NCI-H2081 treated with DMSO at 0.1 percent for 48 hours (cell line): ENCODE data around the gene HIF3A.

ENCODE experiments used
- DNase-seq: peaks from one replicate; lab custom pipeline; 2025; lab: John Stamatoyannopoulos, UW

Gene HIF3A

DNA sequence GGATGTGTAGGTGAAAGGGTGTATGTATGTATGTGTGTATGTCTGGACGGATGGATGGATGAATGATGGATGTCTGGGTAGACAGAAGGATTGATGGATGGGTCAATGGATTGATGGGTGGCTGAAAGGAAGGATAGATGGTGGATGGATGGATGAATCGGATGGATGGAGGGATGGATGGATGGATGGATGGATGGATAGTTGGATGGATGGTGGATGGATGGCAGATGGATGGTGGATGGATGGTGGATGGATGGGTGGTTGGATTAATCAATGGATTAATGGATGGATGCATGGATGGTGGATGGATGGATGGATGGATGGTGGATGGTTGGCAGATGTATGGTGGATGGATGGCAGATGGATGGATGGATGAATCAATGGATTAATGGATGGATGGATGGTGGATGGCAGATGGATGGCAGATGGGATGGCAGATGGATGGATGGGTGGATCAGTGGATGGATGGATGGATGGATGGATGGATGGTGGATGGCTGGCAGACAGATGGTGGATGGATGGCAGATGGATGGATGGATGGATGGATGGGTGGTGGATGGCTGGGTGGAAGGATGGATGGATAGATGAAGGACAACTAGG lies 33.6 kb downstream of the HIF3A start:
- no peak for DNase-seq

DNA sequence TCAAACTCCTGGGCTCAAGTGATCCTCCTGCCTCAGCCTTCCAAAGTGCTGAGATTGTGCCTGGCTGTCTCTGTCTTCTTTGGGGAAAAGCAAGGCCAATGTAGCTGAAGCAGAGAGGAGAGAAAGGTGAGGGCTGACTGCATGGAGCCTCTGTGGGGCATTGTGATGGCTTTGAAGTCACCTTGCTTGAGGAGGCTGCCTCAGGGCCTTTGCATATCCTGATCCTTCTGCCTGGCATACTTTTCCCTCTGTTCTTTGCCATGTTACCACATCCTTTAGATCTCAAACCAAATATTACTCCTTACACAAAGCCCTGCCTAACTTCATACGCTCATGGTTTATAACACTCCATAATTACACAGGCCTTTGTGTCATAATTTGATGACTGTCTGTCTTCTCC lies 40.6 kb downstream of the HIF3A start:
- DNase-seq, result no peak

DNA sequence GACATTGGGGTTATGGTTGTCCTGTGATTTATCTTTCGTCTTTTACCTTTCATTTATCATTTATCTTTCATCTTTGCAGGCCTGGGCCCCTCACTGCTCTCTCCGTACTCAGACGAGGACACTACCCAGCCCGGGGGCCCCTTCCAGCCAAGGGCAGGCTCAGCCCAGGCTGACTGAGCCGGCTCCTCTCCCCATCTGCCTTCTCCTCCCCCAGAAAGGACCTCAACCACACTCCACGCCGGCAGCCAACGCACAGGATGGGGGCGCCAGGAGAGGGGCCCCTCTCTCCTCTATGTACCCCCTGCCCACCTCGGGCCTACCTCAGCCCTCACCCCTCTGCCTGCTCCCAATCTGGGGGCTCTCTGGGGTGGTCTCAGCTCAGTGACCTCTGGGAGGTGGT lies 42.6 kb downstream of the HIF3A start:
- DNase-seq, result no peak

DNA sequence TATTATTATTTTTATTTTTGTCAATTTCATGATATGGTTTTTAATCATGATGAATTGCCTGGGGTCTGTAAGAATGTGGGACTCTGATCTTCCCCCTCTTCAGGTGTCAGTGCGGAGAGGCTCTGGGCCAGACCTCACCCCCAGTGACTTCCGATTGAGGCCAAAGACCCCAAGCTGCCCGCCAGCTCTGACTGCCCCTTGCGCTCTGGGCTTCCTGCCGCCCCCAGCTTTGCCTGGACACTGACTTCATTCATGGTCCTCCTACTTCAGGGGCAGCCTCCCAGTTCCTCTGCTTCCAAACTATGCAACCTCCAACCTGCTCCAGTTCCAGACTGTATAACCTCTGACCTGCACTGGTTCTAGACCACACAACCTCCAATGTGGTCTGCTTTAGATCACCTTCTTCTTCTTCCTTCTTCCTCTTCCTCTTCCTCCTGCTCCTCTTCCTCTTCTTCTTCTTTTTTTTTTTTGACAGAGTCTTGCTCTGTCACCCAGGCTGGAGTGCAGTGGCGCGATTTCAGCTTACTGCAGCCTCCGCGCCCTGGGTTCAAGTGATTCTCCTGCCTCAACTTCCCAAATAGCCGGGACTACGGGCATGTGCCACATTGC lies 43.3 kb downstream of the HIF3A start:
- DNase-seq, result no peak

DNA sequence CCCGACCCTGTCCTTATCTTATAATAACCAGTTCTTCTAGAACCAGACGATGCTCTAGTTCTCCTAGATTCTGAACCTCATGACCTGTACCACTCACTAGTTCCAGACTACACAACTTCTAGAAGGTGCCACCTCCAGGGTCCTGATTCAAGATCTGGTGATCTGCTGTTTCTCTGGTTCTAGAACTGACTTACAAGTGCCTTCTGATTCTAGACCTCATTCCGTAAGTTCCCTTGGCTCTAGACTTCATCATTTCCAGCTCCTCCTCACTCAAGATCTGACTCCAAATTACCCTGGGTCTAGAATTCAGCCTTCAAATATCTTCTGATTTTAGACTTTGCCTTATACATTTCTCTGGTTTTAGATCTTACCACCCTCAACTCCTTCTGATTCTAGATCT lies 45.1 kb downstream of the HIF3A start:
- no peak for DNase-seq

DNA sequence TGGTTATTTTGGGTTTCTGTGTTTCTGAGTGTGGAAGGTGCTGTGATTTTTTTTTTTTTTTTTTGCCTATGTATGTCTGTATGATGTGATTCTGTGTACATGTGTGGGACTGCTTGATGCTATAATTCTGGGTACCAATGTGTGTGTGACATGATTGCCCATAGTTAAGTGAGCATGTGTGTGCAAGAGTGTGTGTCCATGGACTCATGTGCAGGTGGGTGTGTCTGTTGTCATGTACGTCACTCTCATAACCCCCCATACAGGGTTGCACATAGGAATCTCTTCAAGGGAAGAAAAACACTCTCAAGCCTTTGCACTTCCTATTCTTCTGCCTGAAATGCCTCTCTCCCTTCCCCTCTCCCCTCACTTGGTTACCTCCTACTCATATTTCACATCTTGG lies 47.5 kb downstream of the HIF3A start:
- no peak for DNase-seq

DNA sequence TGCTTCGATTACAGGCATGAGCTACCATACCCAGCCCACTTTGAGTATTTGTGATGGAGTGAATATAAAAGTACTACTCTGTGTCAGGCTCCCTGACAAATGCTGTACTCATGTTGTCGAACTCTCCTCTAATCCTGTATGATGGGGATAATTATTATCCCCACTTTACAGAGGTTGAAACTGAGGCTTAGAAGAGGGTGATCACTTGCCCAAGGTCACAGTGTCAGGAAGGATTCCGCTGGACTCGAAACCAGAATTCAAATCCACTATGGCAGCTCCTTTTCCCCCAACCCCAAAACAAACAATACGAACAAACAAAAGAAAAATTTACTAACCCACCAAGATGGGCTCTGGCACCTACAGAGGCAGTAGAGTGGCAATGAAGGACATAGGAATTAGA lies 48.3 kb downstream of the HIF3A start:
- DNase-seq, result no peak

DNA sequence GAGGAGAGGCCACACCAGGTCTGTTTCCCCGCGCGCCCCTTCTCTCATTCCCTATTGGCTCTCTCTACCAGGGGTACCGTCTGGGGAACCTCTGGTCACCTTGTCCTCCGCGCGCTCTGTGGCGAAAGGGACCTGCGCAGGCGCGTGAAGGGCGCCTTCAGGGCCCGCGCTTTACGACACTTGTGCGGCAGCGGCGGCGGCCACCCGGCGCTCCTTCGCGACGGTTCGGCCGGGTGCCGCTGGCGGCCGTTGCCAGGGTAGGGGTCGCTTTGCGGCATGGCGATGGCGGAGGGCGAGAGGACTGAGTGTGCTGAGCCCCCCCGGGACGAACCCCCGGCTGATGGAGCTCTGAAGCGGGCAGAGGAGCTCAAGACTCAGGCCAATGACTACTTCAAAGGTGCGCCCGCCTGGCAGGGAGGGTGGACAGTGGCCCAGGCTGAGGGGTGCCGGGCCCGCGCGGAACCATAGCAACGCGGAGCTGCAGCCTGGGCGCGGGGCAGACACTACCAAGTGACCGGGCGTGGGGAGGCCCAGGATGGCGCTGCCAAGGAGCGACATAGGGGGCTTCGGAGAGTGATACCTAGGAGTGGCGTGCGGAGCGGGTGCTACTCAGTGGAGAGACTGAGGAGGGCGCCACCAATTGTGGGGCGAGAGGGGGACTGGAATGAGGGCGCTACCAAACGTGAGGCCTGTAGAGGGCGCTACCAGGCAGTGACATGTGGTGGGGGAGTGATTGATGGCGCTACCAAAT lies 50.2 kb downstream of the HIF3A start, which contains the start of gene PPP5C:
Gene PPP5C, plus strand, starts transcription at position 267 of the 751 bp plus-strand sequence. Its CDS starts 10 bp downstream, at position 277.
- DNase-seq, result peak; percentile 78

DNA sequence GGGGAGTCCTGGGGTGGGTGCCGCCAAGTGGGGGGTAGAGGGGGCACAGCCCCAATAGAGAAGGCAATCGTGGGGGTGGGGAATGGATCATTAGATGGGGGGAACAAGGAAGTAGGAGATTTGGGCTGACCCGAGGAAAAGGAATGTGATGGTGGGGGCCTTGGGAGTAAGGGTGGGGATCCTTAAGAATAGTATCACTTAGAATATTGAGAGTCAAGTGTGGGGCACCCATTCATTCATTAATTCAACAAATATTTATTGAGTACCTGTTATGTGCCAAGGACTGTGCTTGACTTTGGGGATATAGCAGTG lies 50.7 kb downstream of the HIF3A start:
- no peak for DNase-seq

DNA sequence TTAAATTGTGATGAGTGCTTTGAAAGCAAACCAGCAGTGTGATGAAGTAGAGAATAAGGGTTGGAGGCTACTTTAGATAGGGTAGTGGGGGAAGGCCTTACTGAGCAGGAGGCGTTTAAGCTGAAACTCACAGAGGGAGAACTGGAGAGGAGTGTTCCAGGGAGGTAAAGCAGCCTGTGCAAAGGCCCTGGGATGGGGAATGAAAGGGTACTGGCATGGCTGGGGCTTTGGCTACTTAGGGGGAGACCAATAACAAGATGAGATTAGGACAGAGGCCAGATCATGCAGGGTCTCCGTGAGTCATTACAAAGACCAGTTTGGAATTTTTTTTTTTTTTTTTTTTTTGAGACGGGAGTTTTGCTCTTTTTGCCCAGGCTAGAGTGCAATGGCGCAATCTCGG lies 51.1 kb downstream of the HIF3A start:
- DNase-seq, result no peak

DNA sequence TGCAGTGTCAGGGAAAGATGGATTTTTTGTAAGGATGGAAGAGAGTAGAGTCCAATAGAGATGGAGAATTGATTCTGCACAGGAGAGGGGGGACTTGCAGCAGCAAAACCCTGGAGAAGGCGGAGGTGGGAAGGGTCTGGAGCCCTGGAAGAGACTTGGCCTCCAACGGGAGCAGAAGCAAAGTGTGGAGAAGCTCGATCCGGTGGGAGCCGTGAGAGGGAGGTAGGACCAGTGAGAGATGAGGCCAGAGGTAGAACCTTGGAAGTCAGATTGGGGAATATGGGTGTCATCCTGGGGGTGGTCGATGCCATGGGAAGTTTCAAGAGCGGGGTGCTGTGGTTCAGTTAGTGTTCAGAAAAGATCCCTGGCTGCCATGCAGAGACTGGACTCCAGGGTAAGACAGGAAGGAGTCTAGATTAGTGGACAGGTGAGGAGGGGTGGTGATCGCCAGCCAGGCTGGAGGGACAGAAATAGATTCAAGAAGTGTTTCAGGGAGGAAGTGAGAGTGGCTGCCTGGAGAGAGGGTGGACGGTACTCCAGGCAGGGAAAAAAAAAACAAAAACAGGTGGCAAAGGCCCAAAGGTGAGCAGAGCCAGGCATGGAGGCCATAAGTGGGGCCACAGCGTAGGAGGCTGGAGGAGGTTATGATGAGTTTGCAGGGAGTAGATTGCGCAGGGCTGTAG lies 52.6 kb downstream of the HIF3A start:
- no peak for DNase-seq

DNA sequence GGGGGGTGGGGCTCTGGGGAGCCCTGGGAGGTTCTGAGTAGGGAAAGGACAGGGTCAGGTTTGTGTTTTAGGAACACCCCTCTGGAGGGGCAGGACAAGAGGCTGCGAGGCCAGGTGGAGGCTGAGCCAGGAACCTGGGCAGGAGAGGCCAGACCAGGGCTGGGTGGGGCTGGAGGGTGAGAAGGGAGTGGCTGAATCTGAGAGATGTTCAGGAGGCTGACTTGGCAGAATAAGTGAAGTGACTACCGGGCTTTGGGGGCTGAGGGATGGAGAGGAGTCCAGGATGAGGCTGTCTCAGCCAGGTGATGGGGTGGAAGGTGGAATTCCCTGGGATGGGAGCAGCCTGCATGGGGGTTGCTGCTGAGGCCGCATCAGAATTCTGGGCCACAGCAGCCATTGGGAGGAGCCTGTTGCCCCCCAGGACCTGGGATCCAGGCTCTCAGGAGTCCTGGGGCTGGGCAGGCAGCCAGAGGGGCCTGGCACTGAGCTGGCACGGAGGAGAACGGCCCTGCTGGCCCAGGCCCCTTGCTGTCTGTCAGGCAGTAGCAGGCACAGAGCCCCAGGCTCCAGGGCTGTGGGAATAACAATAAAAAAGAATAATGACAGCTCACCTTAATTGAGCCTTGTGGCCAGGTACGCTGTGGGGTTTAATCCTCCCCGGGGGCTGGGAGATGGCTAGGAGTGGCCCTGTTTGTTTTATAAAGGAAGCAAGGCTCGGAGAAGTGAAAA lies 53.4 kb downstream of the HIF3A start:
- peak; percentile 34 for DNase-seq

DNA sequence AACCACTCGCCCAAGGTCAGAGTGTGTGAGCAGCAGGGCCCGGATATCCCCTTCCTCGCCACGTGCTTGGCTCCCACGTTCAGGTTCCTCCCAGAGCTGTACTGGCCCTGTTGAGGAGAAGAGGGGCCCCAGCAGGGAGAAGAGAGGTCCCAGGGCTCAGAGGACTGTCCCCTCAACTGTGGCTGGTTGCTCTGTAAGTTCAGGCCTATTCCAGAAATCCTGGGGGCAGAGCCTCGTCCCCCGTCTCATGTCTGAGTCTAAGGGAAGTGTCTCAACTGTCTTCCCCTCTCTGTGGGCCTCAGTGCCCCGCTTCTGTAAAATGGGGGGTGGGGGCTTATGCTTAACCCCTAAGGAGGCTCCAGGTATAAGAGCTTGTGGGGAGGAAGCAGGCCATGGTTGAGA lies 53.9 kb downstream of the HIF3A start:
- no peak for DNase-seq

DNA sequence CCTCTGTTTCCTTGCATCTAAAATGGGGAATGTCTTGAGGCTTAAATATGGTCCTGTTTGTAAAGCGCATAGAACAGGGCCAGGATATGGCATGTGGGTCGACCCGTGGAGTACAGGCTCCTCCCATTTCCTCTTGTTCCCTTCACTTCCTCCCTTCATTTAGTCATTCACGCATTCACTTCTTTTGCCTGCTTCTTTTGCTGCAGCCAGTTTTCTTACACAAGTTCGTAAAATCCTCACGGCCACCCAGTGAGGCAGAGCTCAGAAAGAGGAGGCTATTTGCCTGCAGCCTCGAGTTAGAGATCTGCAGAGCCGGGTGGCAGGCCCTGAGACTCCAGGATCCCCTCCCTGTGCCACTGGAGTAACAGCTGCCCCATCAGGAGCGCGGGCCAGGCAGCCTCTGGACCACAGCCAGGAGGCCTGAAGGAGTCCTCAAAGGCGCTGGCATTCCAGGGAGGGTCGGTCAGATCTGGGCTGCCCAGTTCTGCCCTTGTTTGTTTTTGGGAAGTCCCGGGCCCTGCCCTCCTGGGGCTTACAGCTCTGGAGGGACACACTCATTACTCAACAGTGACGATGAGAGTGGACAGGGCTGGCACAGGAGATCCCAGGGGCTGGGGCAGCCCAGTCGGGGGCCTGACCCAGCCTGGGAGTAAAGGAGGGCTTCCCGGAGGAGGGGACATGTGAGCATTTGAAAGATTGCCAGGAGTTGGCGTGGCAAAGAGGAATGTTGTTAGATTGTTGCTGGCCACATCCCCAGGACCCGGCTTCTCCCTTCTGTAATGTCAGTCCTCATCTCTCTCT lies 54.6 kb downstream of the HIF3A start:
- no peak for DNase-seq

DNA sequence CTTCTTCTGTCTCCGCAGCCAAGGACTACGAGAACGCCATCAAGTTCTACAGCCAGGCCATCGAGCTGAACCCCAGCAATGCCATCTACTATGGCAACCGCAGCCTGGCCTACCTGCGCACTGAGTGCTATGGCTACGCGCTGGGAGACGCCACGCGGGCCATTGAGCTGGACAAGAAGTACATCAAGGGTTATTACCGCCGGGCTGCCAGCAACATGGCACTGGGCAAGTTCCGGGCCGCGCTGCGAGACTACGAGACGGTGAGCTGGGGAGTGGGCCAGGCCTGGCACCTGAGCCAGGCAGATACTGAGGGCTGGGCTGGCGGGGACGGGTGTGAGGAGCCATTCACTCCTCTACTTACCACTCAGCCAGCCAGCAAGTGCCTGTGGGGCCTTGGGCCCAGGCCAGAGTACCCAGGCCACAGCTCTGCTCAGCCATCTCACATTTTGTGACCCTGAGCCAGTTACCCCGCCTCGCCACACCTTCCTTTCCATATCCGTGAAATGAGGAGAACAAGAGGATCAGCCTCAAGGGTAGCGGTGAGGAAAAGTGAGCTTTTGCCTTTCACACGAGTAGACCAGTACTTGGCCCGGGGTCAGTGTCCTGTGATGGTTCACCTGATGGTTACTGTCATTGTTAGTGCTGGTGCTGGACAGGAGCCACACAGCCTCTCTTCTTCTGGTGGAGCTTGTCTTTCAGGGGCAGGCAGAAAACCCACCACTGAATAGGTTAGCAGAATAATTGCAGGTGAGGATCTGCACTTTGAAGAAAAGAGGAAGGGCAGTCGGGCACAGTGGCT lies 57.1 kb downstream of the HIF3A start:
- no peak for DNase-seq

DNA sequence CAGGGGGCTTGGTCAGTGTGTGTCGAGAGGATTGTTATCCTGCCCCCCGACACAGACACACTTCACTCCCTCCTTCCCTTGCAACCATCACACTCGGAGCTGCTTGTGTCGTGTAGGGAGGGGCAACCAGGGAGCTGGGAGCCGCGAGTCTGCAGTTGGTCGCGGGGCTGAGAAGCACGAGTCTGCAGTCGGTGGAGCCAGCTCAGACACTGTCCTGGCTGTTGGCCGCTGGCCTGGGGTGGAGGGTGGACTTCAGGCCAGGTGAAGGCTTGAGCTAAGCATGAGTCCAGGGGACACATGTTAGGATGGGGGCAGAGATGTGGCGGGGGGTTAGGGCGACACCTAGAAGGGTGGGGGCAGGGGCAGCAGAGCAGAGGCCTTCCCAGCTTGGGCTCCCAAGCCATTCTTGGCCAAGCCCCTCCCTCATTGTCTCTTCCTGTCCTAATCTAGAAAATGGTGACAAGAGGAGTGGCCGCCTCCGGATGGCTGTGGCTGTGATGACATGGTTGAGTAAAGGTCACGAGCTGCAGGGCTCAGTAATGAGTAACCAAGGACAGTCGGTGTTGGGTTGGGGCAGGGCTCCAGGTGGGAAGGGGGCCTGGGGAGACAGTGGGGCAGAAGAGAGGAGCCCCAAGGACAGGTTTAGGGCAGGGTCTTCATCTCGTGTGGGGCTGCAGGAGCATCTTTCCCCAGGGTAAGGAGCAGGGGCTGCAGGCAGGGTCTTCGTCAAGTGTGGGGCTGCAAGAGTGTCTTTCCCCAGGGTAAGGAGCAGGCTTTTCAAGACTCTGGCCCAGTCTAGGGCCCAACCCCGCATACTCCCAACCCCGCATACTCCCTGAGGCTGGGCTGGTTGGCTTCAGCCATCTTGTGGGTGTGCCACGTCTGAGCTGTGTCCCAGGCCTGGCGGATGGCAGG lies 58.6 kb downstream of the HIF3A start:
- DNase-seq, result no peak

DNA sequence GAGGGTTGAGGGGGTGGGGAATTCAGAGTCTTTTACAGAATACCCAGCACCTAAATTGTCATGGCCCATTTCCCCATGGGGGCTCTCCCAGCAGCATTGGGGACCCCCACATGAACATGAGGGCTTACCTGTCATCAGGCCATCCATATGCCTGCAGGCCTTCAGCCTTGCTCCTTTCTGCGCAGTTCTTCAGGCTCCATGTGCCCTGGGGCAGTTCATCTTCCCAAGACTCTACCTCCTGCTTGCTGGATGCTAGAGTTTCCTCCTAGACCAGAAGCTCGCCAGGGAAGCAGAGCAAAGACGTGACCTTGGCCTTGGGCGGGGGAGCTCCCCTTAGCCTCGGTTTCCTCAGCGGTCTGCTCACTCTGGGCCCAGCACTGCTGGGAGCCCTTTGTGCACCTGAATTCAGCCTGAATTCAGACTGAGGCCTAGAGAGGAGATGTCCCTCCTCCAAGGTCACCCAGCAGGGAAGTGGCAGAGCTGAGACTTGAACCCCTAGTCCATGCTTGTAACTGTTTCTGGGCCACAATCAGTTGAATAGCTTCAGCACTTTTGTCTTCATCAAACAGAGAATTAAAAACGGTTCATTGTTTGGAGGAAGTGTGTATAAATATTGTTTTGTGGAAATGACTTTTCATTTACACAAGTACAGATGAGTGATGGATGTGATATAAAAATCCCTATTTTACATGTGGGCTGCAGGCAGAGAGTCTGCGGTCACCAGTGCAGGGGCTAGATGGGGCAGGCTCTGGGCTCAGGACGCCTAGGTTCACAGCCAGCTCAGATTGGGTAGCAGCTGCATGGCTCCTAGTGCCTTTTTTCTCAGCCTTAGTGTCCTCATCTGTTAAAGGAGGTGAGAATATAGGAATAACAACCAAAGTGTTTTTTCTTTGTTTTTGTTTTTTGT lies 59.6 kb downstream of the HIF3A start:
- DNase-seq, result no peak

DNA sequence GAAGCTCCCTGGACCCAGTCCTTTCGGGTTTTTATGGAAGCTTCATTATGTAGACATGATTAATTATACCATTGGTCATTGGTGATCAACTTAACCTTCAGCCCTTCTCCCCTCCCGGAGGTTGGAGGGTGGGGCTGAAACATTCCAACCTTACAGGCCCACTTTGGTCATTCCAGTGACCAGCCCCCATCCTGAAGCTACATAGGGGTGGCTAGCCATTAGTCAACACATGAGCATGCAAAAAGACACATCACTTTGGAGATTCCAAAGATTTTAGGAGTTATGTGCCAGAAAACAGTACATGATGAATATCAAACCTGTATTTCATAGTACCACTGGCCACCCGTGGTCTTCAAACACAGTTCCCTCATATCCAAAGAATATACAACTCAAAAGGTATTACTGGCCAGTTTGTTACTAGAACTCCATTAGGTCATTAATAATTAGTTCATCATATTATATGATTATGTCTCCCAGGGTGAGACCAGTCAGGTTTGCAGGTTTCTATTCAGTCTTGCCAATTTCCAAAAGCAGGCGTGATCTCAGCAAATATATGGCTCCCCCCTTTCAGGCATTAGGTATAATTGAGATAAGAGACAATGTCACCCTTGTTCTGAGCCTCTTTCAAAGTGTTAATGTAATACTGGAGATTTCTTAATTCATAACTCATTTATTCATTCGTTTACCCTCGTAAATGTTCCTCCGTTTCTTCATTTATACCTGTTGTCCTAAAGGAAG lies 61.2 kb downstream of the HIF3A start:
- no peak for DNase-seq
